Esophagus squamous epithelium (tissue), 4 donors: ENCODE results near the gene NEUROG2.

ENCODE experiments used
- CTCF ChIP-seq, 6 experiments: fragments of 450-650 bp in 4 of 6; fragments of 200-600 bp in 2 of 6; sonication (generic) in 2 of 6; IDR thresholded peaks; one replicate each; pipeline ENCODE4 v1.5.1; 2016 to 2019; ENCODE audit warnings: antibody characterized with exemption in 6 of 6, mild to moderate bottlenecking in 4 of 6, moderate library complexity in 4 of 6
- POLR2A ChIP-seq, 4 donors: fragments of 450-650 bp; IDR thresholded peaks; one replicate each; pipeline ENCODE4 v1.6.1; 2017; ENCODE audit warnings: antibody characterized with exemption in 4 of 4, mild to moderate bottlenecking in 4 of 4, moderate library complexity in 3 of 4

GRCh38 chr4:112515198-112516065, 548 bp downstream of the NEUROG2 start:
- TF ChIP-seq CTCF (IDR thresholded peaks at IDR 0.05) (no peak), POLR2A (IDR thresholded peaks at IDR 0.05) (no peak)
